Renal cortical epithelial cell (primary cell): ENCODE results near the gene GPR137. TPM values are rescaled to one million over a fixed set of nuclear protein-coding genes. Genes with fewer than 3 reads are reported as not detected.
A peak's percentile ranks its signal among the peaks of the same experiment; 100 is the strongest.

Experiments used
- DNase-seq: peaks from one replicate; pipeline ENCODE4 v3.0.0-alpha.2; 2011; ENCODE audit warnings: low read depth
- total RNA-seq: library from RNA; depleted of rRNA; stranded (reverse); fragments of >200 nt; gene quantifications from 2 replicates; pipeline ENCODE4 v1.2.3, GENCODE V29; 2014

The GPR137 gene
- total RNA-seq, 1 donor from 2014 or later = 18.9 TPM

DNA sequence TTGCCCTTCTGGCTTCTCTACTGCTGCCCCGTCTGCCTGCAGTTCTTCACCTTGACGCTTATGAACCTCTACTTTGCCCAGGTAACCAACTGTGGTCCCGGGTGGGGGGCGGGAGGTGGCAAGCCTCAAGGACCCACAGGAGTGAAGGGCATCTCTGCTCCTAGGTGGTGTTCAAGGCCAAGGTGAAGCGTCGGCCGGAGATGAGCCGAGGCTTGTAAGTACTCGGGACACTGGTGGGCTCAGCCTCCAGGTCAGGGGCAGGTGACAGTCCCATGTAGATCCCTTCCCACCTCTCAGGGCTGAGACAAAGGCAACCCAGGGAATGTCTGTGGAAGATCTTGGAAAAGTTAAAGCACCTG, 1.1 kb downstream of the GPR137 start:
- DNase-seq = no peak

DNA sequence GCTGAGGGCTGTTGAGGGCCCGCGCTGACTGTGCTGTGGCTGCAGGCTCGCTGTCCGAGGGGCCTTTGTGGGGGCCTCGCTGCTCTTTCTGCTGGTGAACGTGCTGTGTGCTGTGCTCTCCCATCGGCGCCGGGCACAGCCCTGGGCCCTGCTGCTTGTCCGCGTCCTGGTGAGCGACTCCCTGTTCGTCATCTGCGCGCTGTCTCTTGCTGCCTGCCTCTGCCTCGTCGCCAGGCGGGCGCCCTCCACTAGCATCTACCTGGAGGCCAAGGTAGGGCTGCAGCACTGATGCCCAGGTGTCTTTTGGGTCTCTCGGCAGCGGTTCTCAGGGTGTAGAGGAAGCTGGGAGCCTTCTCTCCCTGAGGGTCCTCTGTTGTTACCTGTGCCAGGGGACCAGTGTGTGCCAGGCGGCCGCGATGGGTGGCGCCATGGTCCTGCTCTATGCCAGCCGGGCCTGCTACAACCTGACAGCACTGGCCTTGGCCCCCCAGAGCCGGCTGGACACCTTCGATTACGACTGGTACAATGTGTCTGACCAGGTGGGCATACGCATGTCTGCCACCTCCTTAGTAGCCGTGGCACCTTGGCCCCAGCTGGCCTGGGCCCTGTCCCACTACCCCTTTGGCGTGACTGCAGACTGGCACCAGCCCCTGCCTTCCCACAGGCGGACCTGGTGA, 2.2 kb downstream of the GPR137 start:
- no peak for DNase-seq

DNA sequence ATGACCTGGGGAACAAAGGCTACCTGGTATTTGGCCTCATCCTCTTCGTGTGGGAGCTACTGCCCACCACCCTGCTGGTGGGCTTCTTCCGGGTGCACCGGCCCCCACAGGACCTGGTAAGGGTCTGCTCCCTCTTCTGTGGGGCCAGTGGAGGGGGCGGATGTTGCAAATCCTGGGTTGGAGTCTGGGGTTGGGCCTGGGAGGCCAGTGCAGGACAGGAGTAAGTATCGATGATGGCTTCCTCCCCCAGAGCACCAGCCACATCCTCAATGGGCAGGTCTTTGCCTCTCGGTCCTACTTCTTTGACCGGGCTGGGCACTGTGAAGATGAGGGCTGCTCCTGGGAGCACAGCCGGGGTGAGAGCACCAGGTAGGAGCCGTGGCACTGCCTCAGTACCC, 2.7 kb downstream of the GPR137 start:
- DNase-seq = no peak

DNA sequence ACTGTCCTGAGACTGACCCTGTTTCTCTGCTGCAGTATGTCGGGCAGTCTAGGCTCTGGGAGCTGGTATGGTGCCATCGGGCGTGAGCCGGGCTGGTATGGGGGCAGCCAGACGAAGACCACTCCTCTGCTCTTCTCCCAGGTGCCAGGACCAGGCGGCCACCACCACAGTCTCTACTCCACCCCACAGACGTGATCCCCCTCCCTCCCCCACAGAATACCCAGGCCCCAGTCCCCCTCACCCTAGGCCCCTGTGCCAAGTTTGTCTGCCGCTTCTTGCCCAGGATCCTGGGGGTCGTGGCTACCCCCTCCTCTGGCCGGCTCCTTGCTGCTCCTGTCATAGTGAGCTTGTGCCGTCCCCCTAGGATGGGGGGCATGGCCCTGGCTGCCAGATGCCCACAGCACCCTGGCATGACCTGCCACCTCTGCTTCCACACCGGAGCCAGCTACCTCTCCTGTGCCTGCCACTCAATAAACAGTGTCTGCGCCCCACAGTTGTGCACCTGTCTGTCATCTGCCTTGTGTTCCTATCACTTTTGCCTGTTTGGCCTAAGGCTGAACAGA, 3.4 kb downstream of the GPR137 start:
- no peak for DNase-seq

DNA sequence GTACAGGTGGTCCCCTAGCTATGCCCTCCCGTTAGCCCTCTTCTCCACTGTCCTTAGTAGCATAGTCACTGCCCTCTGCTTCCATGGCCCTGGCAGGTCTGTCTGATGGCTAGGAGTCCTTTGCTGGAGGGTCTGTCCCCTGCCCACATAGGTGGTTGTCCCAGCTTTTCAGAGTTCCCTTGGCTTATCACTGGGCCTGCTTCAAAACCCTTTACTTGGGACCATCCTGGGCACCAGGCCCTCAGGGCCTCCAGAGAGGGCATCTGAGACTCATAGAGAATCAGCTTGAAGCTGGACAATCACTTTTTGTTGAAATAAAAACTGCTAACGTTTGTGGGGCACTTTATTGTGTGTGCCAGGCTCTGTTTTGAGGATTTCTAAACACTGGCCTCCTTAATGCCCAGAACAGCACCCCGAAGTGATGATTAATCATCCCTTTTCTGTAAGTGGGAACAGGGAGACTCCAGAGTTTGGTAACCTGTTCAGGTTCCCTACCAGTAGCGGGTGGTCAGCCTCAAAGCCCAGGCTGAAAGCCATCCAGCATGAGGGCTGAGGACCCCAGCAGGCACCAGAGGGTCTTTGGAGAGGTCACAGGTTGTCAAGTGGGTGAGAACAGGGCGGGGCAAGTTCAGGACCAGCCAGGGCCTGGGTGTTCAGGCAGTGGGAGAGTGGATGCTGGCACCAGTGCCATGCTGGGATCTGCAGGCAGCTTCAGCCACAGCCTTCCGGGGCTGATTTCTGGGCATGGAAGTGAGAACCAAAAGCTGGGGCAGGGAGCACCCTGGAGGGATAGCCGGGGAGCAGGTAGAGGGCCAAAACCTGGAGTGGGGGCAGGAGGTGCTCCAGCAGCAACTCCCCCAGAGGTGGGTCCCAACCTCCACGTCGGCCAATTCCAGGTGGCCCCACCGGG, 5.0 kb downstream of the GPR137 start:
- DNase-seq = no peak

DNA sequence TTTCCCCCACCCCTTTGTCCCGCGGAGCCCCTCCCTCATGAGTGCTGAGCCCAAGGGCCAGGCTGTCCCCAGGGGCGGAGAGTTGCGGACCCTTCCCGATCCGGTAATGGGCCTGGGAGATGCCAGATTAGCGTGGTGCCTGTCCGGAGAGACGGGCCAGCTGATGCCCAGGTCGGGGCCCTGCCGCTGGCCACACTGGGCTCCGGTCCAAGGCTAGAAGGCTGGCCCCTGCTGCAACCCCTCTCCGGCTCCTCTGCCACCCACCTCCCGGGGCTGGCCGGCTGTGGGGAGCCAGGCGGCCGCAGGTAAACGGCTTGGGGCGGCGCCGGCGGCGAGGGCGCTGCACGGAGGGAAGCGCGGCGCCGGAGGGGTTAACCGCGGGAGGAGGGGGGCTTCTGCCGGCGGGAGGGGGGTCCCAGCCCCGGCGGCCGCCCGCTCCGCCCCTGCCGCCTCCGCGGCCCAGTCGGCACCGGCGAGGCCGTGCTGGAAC, 5.7 kb downstream of the GPR137 start, which contains the start of gene KCNK4:
KCNK4 (plus strand) TSS at position 41 of the 490 bp plus-strand sequence. CDS start 1,717 bp downstream, outside the sequence.
- no peak for DNase-seq

DNA sequence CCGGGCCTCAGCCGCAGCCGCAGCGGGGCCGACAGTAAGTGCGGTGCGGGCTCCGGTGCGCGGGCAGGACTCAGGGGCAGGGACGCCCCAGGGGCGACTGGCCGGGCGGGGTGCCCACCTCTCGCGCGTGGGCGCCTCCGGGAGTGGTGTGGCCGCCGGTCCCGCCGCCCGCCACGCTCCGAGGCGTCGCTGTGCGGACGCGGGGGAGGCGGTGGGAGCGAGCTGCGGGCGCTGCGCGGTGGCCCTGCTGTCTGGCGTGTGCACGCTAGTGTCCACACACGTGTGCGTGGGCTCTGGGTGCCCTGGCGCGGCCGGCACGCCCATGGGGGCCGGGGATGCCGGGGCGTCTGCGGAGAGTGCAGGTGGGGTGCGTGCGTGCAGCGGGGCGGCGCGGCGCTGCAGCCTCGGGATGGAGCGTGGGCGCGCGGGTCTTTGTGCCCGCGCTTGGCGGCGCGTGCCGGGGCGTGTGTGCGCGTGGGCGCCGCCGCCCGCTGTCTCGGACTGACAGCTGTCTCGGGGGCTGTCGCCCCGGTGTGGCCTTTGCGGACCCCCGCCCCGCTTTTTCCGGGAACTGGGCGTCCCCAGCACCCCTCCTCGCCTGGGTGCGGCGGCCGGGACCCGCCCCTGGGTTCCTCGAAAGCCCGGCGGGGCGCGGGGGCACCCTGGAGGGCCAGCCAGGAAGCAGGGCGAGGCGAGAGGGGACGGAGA, 6.3 kb downstream of the GPR137 start:
- DNase-seq = no peak

DNA sequence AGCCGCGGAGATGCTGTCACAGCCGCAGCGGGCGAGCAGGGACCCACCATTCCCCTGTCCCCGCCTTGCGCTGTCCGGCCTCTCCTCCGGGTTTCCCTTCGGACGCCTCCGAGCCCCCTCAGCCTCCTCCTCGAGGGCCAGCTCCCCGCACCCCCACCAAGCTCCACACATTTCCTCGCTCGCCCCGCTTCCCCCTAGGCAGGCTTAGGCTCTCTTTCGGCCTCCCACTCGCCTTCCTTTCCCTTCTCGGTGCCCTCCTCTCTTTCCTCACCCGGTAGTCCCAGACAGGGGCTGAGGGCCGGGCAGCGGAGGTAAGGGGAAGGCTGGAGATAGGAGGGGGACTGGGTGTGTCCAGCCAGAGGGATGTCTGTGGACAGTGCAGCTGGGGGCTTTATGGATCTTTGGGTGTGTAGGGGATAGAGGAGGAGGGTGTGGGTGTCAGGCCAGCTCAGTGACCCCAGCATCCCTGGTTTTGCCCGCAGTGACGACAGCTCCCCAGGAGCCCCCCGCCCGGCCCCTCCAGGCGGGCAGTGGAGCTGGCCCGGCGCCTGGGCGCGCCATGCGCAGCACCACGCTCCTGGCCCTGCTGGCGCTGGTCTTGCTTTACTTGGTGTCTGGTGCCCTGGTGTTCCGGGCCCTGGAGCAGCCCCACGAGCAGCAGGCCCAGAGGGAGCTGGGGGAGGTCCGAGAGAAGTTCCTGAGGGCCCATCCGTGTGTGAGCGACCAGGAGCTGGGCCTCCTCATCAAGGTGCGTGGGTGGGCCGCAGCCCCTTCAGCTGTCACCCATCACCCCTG, 7.0 kb downstream of the GPR137 start:
- no peak for DNase-seq

DNA sequence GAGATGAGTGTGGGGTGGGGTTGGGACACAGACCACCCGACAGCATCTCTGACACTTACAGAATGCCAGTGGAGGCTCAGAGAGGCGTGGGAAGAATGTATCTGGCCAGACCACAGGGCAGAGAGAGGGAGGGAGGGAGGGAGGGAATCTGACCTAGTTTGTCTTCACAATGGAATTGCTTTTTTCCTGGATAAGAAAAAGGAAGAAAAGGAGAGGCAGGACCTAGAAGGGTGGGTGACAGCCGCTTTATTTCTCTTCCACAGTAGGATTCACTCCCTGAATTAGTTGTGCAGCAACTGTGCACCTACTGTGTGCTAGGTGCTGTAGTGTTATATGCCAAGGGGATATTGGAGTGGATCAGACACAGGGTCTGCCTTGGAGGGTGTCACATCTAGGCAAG, 9.1 kb downstream of the GPR137 start:
- peak; percentile 33 for DNase-seq

DNA sequence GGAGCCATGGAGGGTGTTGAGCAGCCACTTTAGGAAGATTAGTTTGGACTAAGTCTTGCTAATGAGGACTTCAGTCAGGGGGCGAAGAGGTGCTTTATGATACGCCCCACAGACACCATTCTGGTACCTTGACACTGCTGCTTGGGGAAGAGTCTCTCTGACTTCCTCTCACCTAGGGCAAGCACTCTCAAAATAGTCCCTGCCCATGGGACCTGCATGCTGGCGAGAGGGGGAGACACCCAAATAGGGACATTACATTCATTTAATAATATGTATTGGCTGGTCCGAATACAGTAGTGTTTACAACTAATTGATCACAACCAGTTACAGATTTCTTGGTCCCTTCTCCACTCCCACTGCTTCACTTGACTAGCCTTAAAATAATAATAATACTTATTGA, 10.1 kb downstream of the GPR137 start:
- DNase-seq = no peak

DNA sequence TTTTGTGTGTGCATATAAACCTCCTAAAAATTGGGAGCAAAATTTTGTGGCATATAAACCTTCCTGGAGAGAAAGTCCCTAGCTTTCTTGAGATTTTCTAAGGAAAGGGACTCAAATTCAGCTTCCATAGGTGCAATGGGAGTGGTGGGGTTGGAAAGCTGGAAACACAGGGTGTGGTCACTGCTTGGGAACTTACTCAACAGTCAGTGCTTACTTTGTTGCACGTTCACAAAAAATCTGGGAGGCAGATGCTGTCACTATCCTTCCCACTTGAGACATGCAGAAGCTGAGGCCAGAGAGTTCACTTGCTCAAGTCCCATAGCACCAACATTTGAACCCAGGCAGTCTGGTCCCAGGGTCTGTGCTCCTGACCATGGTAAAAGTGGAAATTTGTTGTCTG, 10.6 kb downstream of the GPR137 start:
- no peak for DNase-seq

DNA sequence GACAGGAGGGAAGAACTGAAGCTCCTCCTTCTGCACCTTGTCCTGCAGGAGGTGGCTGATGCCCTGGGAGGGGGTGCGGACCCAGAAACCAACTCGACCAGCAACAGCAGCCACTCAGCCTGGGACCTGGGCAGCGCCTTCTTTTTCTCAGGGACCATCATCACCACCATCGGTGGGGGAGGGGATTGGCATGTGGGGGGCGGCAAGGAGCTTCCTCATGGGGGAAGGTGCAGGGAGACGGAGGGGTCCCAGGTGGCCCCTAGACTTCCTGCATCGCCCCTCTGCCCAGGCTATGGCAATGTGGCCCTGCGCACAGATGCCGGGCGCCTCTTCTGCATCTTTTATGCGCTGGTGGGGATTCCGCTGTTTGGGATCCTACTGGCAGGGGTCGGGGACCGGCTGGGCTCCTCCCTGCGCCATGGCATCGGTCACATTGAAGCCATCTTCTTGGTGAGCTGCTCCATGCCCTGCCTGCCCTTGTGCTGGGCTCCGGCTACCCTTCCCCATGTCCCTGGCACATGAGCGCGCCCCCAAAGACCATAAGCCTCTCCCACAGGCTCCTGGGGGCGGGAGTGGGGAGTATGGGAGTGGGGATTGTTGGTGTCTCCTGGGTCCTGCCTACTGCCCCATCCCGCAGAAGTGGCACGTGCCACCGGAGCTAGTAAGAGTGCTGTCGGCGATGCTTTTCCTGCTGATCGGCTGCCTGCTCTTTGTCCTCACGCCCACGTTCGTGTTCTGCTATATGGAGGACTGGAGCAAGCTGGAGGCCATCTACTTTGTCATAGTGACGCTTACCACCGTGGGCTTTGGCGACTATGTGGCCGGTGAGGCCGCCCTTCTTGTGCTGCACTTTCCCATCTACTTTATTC, 11.4 kb downstream of the GPR137 start:
- no peak for DNase-seq

DNA sequence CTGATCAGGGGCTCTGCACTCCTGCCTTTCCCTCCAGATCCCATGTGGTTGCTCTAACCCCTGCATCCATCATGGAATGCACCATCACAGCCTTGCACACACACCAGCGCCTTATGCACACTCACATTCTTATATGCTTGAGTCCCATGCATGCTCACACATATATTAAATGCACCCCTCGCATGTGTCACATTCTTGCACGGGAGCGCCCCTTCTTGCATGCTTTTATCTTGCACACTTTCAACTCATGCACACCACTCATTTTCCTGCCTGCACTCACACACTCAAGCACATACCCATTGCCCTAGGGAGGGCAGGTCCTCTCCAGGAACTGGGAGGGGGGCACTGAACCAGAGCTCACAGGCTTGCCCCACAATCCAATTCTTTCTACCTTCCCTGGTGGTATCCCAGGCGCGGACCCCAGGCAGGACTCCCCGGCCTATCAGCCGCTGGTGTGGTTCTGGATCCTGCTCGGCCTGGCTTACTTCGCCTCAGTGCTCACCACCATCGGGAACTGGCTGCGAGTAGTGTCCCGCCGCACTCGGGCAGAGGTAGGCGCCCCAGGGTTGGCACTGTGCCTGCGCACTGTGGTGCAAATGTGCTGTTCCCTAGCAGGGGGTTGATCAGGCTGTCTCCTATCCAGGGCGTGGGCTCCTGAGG, 12.2 kb downstream of the GPR137 start:
- DNase-seq = peak; percentile 45

DNA sequence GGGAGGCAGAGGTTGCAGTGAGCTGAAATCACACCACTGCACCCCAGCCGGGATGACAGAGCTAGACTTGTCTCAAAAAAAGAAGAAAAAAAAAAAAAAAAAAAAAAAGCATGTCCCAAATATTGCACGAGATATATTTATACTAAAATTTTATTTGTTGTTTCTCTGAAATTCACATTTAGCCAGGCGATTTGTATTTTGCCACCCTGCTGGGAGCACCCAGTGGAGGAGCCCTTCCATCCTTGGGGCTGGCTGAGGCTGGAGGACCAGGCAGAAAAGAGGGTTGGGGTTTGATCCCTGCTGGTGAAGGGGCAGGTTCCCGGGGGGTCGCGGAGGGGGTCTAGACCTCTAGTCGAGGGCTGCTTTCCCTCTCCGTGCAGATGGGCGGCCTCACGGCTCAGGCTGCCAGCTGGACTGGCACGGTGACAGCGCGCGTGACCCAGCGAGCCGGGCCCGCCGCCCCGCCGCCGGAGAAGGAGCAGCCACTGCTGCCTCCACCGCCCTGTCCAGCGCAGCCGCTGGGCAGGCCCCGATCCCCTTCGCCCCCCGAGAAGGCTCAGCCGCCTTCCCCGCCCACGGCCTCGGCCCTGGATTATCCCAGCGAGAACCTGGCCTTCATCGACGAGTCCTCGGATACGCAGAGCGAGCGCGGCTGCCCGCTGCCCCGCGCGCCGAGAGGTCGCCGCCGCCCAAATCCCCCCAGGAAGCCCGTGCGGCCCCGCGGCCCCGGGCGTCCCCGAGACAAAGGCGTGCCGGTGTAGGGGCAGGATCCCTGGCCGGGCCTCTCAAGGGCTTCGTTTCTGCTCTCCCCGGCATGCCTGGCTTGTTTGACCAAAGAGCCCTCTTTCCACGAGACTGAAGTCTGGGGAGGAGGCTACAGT, 13.6 kb downstream of the GPR137 start:
- DNase-seq = no peak

DNA sequence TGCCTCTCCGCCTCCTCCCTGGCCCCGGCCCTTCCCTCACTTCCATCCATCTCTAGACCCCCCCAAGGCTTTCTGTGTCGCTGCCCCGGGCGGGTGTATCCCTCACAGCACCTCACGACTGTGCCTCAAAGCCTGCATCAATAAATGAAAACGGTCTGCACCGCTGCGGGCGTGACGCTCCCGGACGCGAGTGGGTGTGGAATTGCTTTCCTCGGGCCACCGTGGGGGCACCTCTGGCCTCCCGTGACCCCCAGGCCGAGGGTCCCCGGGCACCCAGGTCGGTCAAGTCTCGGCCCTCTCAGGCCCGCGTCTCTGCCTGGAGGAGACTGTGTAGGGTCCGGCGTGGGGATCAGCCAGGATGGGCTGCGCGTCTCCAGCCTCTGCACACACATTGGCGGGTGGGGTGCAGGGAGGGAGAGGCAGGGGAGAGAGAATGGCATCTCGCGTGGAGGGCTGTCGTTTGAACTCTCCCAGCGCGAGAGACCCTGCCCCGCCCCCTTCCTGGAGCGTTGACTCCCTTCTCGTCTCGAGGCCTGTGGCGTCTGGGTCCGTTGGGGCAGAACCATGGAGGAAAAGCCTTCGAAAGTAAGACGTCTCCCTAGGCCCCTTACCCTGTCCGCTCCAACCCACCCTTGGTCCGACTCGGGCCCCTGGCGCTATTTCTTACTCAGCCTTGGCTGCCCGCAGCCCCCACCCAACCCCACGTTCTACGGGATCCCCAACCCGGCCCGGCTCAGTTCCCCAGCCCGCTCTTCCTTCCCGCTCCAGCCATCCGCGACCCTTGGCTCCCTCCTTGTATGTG, 14.4 kb downstream of the GPR137 start, which contains the start of gene CATSPERZ:
CATSPERZ (plus strand) TSS at position 512 of the 802 bp plus-strand sequence; CDS start at position 565, 53 bp downstream.
- no peak for DNase-seq

DNA sequence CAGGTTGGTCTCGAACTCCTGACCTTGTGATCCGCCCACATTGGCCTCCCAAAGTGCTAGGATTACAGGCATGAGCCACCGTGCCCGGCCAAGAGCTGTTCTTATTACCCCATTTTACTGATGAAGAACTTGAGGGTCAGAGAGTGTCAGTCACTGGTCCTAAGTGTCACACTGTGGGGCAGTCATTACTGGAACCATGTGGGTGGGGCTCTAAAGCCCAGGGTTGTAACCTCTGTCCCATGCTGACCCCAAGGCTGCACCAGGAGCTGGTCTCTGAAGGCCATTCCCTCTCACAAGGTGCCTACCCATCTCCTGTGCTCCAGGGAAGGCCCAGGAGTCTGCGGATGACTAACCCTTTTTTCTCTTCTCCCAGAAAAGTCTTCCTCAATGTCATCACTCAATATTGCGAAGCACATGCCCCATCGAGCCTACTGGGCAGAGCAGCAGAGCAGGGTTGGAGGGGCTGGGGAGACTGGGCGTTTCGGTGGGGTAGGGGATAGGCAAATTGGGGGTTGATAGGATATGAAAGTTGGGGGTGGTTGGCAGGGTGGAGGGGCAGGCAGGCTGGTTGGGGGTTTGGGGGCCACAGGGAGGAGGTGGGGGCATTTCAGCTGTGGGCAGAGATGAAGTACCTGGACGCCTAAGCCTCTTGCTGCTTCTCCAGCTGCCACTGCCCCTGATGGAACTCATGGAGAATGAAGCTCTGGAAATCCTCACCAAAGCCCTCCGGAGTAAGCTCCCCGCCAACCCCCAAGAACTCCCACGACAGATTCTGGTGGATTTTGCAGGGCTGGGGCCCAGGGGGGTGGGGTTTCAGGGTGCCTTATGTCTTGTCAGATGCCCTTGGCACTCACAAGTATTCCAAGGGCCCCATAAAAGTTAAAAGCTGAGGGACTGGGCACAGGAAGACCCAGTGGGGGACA, 17.7 kb downstream of the GPR137 start:
- DNase-seq = no peak

DNA sequence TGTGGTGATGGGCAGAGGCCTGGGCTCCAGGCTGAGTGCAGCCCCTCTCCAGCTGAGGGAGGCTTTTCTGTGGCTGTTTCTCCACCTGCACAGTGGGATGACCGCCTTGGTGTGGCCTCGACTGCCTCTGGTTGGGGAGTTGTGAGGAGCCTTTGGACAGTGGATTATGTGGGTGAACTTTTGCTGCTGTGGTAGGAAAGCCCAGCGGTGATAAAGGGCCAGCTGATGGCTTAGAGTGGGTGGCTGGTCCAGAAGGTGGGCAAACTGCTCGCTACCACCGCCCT, 18.3 kb downstream of the GPR137 start:
- DNase-seq = no peak
